Lower lobe of right lung (tissue), 2 donors: ENCODE data around the gene EDN1. TPM values are rescaled to one million over a fixed set of nuclear protein-coding genes. Genes with fewer than 3 reads are reported as not detected.

Experiments
- ATAC-seq, 2 donors: fragments of 200-7000 bp; cut with Tn5 transposase; one replicate each; pipeline ENCODE4 v1.9.1; 2020 to 2022; ENCODE audit warnings: mild to moderate bottlenecking in 2 of 2, moderate library complexity in 2 of 2
- DNase-seq: peaks from one replicate; pipeline ENCODE4 v3.0.0-alpha.2; 2020
- H3K27ac ChIP-seq: fragments of 200-600 bp; one replicate; pipeline ENCODE4 v1.8.0; 2022
- H3K27me3 ChIP-seq: fragments of 200-600 bp; one replicate; pipeline ENCODE4 v1.8.0; 2022; ENCODE audit warnings: low read depth
- H3K36me3 ChIP-seq: fragments of 200-600 bp; one replicate; pipeline ENCODE4 v1.8.0; 2022; ENCODE audit warnings: mild to moderate bottlenecking
- H3K4me1 ChIP-seq: fragments of 200-600 bp; one replicate; pipeline ENCODE4 v1.8.0; 2022
- H3K4me3 ChIP-seq: fragments of 200-600 bp; one replicate; pipeline ENCODE4 v1.8.0; 2022; ENCODE audit warnings: mild to moderate bottlenecking
- H3K9me3 ChIP-seq: fragments of 200-600 bp; one replicate; pipeline ENCODE4 v1.8.0; 2022
- intact Hi-C: fragments of 100-400 bp; cut with DNase I; formaldehyde crosslinking; loops from one replicate; pipeline ENCODE4 v1.11.0; 2022
- total RNA-seq: library from RNA; stranded (reverse); fragmentation: NEBNext Ultra II Directional; extraction: Animal tissue kit (Norgen Biotek cat#: 25700); gene quantifications from one replicate; pipeline ENCODE4 v1.2.1, GENCODE V29; 2021
- TF ChIP-seq, protein P1 (sequence below): fragments of 200-600 bp; IDR thresholded peaks from one replicate; pipeline ENCODE4 v1.8.0; 2022; ENCODE audit warnings: antibody characterized with exemption, mild to moderate bottlenecking
- donor health status: DM: no; HTN: yes; CAD: no; lungs with severe emphysema.

The EDN1 gene
- total RNA-seq, 1 donor from 2014 or later, result 61.2 TPM

DNA sequence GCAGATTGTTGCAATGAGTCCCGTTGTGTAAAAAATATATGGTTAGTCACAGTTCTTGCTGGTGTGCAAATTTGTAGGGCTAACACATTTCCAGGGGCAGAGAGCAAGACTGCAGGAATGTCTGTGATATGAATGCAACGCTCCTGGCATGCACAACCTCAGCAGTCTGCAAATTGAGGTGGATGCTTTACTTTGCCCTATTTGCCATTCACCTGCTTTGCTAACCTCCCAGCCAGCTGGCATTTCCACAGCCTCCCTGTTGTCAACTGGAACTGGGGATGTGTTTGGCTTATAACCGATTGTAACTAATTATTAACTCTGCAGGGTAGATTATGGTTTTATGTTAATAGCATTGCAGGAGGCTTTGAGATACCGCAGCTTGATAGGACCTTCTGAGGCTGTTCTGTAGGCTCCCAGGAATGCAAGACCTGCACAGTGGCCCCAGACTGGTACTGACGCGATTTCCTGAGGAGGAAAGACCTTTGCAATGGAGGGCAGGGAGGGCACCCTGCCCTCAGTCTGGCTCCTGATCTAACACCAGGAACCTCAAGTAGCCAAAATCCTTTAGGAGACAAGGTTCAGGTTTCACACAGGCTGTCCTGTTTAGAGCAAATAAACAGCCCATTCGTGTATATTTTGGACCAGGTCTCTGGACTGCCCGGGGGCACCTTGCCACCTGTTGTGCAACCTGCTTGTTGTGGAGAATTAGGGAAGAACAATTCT lies 53.4 kb downstream of the EDN1 start:
- H3K4me1 ChIP-seq, result peaks cover 11% of the 10 kb centered on the region
- H3K9me3 ChIP-seq, result no peaks in the 10 kb centered on the region
- TF ChIP-seq, protein P1, sequence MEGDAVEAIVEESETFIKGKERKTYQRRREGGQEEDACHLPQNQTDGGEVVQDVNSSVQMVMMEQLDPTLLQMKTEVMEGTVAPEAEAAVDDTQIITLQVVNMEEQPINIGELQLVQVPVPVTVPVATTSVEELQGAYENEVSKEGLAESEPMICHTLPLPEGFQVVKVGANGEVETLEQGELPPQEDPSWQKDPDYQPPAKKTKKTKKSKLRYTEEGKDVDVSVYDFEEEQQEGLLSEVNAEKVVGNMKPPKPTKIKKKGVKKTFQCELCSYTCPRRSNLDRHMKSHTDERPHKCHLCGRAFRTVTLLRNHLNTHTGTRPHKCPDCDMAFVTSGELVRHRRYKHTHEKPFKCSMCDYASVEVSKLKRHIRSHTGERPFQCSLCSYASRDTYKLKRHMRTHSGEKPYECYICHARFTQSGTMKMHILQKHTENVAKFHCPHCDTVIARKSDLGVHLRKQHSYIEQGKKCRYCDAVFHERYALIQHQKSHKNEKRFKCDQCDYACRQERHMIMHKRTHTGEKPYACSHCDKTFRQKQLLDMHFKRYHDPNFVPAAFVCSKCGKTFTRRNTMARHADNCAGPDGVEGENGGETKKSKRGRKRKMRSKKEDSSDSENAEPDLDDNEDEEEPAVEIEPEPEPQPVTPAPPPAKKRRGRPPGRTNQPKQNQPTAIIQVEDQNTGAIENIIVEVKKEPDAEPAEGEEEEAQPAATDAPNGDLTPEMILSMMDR, result no peak
- H3K27me3 ChIP-seq, result peaks cover 3% of the 10 kb centered on the region
- ATAC-seq, result peak in 1 of 2 donors; percentile 33
- no peaks in the 10 kb centered on the region for H3K36me3 ChIP-seq
- H3K27ac ChIP-seq, result no peak overlapping the region
- H3K4me3 ChIP-seq, result no peak overlapping the region
- intact Hi-C loops, result no loop called here
- DNase-seq, result no peak

DNA sequence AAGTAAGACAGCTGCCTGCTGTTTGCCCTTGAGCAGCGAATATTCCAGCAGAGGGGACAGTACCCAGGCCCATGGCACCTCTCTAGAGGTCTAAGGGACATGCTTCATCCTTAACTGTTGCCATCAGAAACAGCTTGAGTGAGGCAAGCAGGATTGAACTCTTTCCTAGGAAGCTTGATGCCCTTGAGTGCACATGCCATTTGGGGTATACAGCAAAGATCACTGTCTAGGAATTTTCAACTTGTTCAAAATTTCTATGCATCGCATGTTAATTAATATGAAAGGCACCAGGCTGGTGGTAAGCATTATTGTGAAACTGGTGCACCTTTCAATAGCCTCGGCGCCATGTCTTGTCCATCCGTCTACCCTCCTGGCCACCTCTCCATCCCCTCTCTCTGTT lies 54.1 kb downstream of the EDN1 start:
- no peak overlapping the region for H3K27ac ChIP-seq
- peaks cover 3% of the 10 kb centered on the region for H3K27me3 ChIP-seq
- DNase-seq (no peak), ATAC-seq (no peak)
- H3K4me1 ChIP-seq, result peaks cover 11% of the 10 kb centered on the region
- H3K9me3 ChIP-seq, result no peaks in the 10 kb centered on the region
- intact Hi-C loops, result no loop called here
- H3K36me3 ChIP-seq, result no peaks in the 10 kb centered on the region
- no peak overlapping the region for H3K4me3 ChIP-seq
- TF ChIP-seq, protein P1, result no peak

DNA sequence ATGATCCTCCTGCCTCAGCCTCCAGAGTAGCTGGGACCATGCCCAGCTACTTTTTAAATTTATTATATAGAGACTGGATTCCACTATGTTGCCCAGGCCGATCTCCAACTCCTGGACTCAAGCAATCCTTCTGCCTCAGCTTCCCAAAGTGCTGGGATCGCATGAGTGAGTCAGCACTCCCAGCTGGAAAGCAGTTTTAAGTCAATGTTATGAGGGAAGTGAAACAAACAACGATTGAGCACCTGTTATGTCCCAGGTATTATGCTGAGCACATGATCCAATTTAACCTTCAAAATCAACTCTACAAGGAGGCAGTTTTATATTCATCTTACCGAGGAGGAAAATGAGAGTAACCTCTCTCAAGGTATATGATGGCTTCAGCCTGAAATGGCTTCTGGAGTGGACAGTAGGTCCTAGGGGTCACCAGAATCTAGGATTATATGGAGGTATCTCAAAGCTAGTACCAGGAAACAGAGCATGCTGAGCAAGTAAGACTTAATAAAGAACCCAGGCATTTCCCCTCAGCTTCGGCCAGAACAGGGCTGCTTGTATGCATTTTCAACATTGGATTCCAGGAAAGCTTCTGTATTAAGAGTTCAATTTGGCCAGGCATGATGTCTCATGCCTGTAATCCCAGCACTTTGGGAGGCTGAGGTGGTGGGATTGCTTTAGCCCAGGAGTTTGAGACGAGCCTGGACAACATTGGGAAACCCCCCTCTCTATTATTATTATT lies 55.0 kb downstream of the EDN1 start:
- Histone ChIP-seq H3K4me1 (peaks cover 11% of the 10 kb centered on the region), H3K27me3 (peaks cover 3% of the 10 kb centered on the region), H3K4me3 (no peak overlapping the region), H3K36me3 (no peaks in the 10 kb centered on the region), H3K9me3 (no peaks in the 10 kb centered on the region), H3K27ac (no peak overlapping the region)
- DNase-seq (no peak), ATAC-seq (no peak)
- intact Hi-C loops, result no loop called here
- TF ChIP-seq, protein P1, result no peak

DNA sequence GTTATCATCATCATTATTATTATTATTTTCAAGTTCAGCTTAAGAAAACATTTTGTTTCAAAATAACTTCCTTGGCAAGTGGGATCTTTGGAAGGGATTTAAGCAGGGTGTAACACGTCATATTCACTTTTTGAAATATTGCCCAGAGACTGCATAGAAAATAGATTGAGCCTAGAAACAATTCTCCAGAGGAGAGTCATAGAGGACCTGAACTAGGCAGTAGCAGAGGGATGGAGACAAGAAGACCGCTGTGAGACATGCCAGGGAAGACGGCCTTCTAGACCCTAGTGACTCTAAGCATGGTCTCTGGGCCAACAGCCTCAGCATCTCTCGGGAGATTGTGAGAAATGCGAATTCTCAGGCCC lies 55.5 kb downstream of the EDN1 start:
- H3K27me3 ChIP-seq, result peaks cover 3% of the 10 kb centered on the region
- TF ChIP-seq, protein P1, result no peak
- DNase-seq (no peak), ATAC-seq (no peak)
- H3K4me3 ChIP-seq, result no peak overlapping the region
- H3K4me1 ChIP-seq, result peaks cover 11% of the 10 kb centered on the region
- intact Hi-C loops, result no loop called here
- no peaks in the 10 kb centered on the region for H3K9me3 ChIP-seq
- no peaks in the 10 kb centered on the region for H3K36me3 ChIP-seq
- H3K27ac ChIP-seq, result no peak overlapping the region
